HCT116 (cell line): ENCODE data around the gene RAB27A. TPM values are rescaled to one million over a fixed set of nuclear protein-coding genes. Genes with fewer than 3 reads are reported as not detected.

Source experiments
- ATAC-seq: fragments of 200-7000 bp; cut with Tn5 transposase; 2 replicates; pipeline ENCODE4 v1.9.1; 2020; ENCODE audit warnings: mild to moderate bottlenecking, moderate library complexity
- BruUV-seq: library from RNA; stranded (reverse); fragments of 400-500 nt; replicated peaks from 2 replicates; lab custom pipeline; 2021; lab: Mats Ljungman, UMichigan
- CTCF ChIA-PET: fragments of 300-600 bp; sonication (Branson Sonifier 250); formaldehyde crosslinking; loops from one replicate; lab custom pipeline; 2021; ENCODE audit warnings: antibody characterized with exemption; lab: Charles Lee
- POLR2A ChIA-PET: fragments of 300-600, 350-600 bp; sonication (Branson Sonifier 250); formaldehyde crosslinking; loops from one replicate; lab custom pipeline; 2021; ENCODE audit warnings: antibody characterized with exemption; lab: Charles Lee
- RAD21 ChIA-PET, 2 experiments: fragments of 300-600 bp; sonication (Branson Sonifier 250); formaldehyde crosslinking; loops; one replicate each; lab custom pipeline; 2023; ENCODE audit warnings: low total read pairs in 2 of 2; ENCODE audit not compliant: uncharacterized antibody in 2 of 2, unreplicated experiment in 2 of 2, low non-redundant PET in 1 of 2; lab: Charles Lee
- DNase-seq: peaks from one replicate; pipeline ENCODE4 v3.0.0-alpha.2; 2010; ENCODE audit warnings: low read depth, low spot score
- H2AFZ ChIP-seq: fragments of 200-600 bp; shearing (Covaris generic), sonication (generic); 2 replicates; pipeline ENCODE4 v1.6.1; 2017; ENCODE audit warnings: low read depth, mixed run types, mixed read lengths, antibody characterized with exemption, low read length; ENCODE audit not compliant: poor library complexity, severe bottlenecking
- H3K27ac ChIP-seq: 2 replicates; pipeline ENCODE4 v1.5.1; 2012; ENCODE audit warnings: low read depth, low read length
- H3K27me3 ChIP-seq: fragments of 200-600 bp; sonication (generic); 2 replicates; pipeline ENCODE4 v1.6.1; 2016; ENCODE audit warnings: mixed run types, low read length, mixed read lengths; ENCODE audit not compliant: insufficient read depth
- H3K36me3 ChIP-seq, 2 experiments: fragments of 200-500 bp in 1 of 2; fragments of 200-600 bp in 1 of 2; sonication (Bioruptor generic) in 1 of 2; sonication (generic) in 1 of 2; 2 replicates each; pipeline versions ENCODE4 v1.5.1 to v1.6.1; 2014 to 2016; ENCODE audit warnings: low read length in 2 of 2, inconsistent platforms in 1 of 2, mixed read lengths in 1 of 2, mixed run types in 1 of 2; ENCODE audit not compliant: insufficient read depth in 2 of 2, control insufficient read depth in 1 of 2
- H3K4me1 ChIP-seq, 2 experiments: fragments of 200-600 bp in 1 of 2; sonication (generic) in 1 of 2; 2 replicates each; pipeline versions ENCODE4 v1.5.1 to v1.6.1; 2012 to 2017; ENCODE audit warnings: low read length in 2 of 2, inconsistent platforms in 1 of 2, mild to moderate bottlenecking in 1 of 2, mixed read lengths in 1 of 2, mixed run types in 1 of 2, moderate library complexity in 1 of 2; ENCODE audit not compliant: insufficient read depth in 2 of 2, control insufficient read depth in 1 of 2
- H3K4me2 ChIP-seq: fragments of 200-600 bp; sonication (generic); 2 replicates; pipeline ENCODE4 v1.6.1; 2017; ENCODE audit warnings: mixed run types, low read length, mixed read lengths
- H3K4me3 ChIP-seq, 2 experiments: fragments of 200-600 bp in 1 of 2; sonication (generic) in 1 of 2; replicated peaks in 1 of 2; 2 replicates each; pipeline ENCODE4 v1.5.1; 2011 to 2016; ENCODE audit warnings: low read length in 2 of 2, control low read depth in 1 of 2, low read depth in 1 of 2, mild to moderate bottlenecking in 1 of 2, mixed read lengths in 1 of 2, mixed run types in 1 of 2
- H3K79me2 ChIP-seq: fragments of 200-600 bp; sonication (generic); 2 replicates; pipeline ENCODE4 v1.6.1; 2017; ENCODE audit warnings: mild to moderate bottlenecking, mixed run types, low read length, moderate library complexity, mixed read lengths; ENCODE audit not compliant: insufficient read depth
- H3K9ac ChIP-seq: fragments of 200-600 bp; sonication (generic); 2 replicates; pipeline ENCODE4 v1.6.1; 2016; ENCODE audit warnings: low read length, mixed read lengths
- H3K9me2 ChIP-seq: fragments of 200-600 bp; sonication (generic), shearing (Covaris generic); 2 replicates; pipeline ENCODE4 v1.6.1; 2017; ENCODE audit warnings: mixed run types, mild to moderate bottlenecking, moderate library complexity; ENCODE audit not compliant: insufficient read depth
- H3K9me3 ChIP-seq, 2 experiments: fragments of 200-500 bp in 1 of 2; fragments of 200-600 bp in 1 of 2; sonication (Bioruptor generic) in 1 of 2; sonication (generic) in 1 of 2; 2 replicates each; pipeline ENCODE4 v1.6.1; 2014 to 2017; ENCODE audit warnings: low read length in 2 of 2, mixed read lengths in 2 of 2, inconsistent platforms in 1 of 2, low read depth in 1 of 2, mild to moderate bottlenecking in 1 of 2, mixed run types in 1 of 2, moderate library complexity in 1 of 2; ENCODE audit not compliant: control insufficient read depth in 1 of 2, insufficient read depth in 1 of 2
- H4K20me1 ChIP-seq: fragments of 200-600 bp; sonication (generic), shearing (Covaris generic); 2 replicates; pipeline ENCODE4 v1.6.1; 2017; ENCODE audit warnings: mixed run types, mild to moderate bottlenecking, moderate library complexity; ENCODE audit not compliant: insufficient read depth
- ATF3 ChIP-seq: IDR thresholded peaks from 2 replicates; pipeline ENCODE4 v1.6.1; 2012
- CBX3 ChIP-seq: IDR thresholded peaks from 2 replicates; pipeline ENCODE4 v1.6.1; 2012; ENCODE audit warnings: low read depth
- CEBPB ChIP-seq: IDR thresholded peaks from 2 replicates; pipeline ENCODE4 v1.6.1; 2012; ENCODE audit warnings: low read depth
- CTCF ChIP-seq, 3 experiments: fragments of 200-600 bp in 1 of 3; sonication (generic) in 1 of 3; IDR thresholded peaks in 2 of 3; conservative IDR thresholded peaks in 1 of 3; 2 replicates each; pipeline ENCODE4 v1.5.1; 2012 to 2017; ENCODE audit warnings: low read depth in 2 of 3, low read length in 2 of 3, antibody characterized with exemption in 1 of 3, borderline replicate concordance in 1 of 3, control low read depth in 1 of 3, mild to moderate bottlenecking in 1 of 3, mixed read lengths in 1 of 3, mixed run types in 1 of 3, moderate library complexity in 1 of 3; ENCODE audit not compliant: insufficient read depth in 1 of 3
- EGR1 ChIP-seq: IDR thresholded peaks from 2 replicates; pipeline ENCODE4 v1.6.1; 2012; ENCODE audit warnings: low read depth
- EZH2 ChIP-seq: fragments of 200-600 bp; sonication (generic); IDR thresholded peaks from 2 replicates; pipeline ENCODE4 v1.6.1; 2017; ENCODE audit warnings: antibody characterized with exemption, mixed run types
- JUND ChIP-seq: IDR thresholded peaks from 2 replicates; pipeline ENCODE4 v1.6.1; 2012
- MAX ChIP-seq: IDR thresholded peaks from 2 replicates; pipeline ENCODE4 v1.6.1; 2012
- POLR2A ChIP-seq: IDR thresholded peaks from 2 replicates; pipeline ENCODE4 v1.7.0; 2011; ENCODE audit warnings: borderline replicate concordance; ENCODE audit not compliant: insufficient read depth, insufficient read length; ENCODE audit errors: extremely low read depth
- POLR2AphosphoS5 ChIP-seq: IDR thresholded peaks from 2 replicates; pipeline ENCODE4 v1.6.1; 2011; ENCODE audit warnings: mild to moderate bottlenecking, low read depth, low read length, moderate library complexity
- REST ChIP-seq: IDR thresholded peaks from 2 replicates; pipeline ENCODE4 v1.6.1; 2012; ENCODE audit warnings: low read depth
- SIN3A ChIP-seq: IDR thresholded peaks from 2 replicates; pipeline ENCODE4 v1.6.1; 2012; ENCODE audit warnings: low read depth
- SP1 ChIP-seq: IDR thresholded peaks from 2 replicates; pipeline ENCODE4 v1.6.1; 2012; ENCODE audit warnings: low read depth
- SRF ChIP-seq: IDR thresholded peaks from 2 replicates; pipeline ENCODE4 v1.6.1; 2012; ENCODE audit warnings: low read depth
- ZNF274 ChIP-seq: fragments of 200-500 bp; sonication (Bioruptor generic); IDR thresholded peaks from 2 replicates; pipeline ENCODE4 v1.6.1; 2014; ENCODE audit warnings: mild to moderate bottlenecking, low read depth, low read length, inconsistent platforms
- intact Hi-C: fragments of 100-400 bp; cut with micrococcal nuclease; formaldehyde crosslinking; loops from 2 replicates; pipeline ENCODE4 v1.10.0; 2022
- total RNA-seq: library from RNA; stranded (reverse); gene quantifications from one replicate; pipeline ENCODE4 v1.2.1, GENCODE V29; 2021; ENCODE audit not compliant: unreplicated experiment

The RAB27A gene
- total RNA-seq, 1 experiment from 2014 or later: 8.8 TPM

- intact Hi-C loops: no loop called here
- no TSS peak for BruUV-seq
These were observed 64.7 kb downstream of the RAB27A start for GRCh38 chr15:55224892-55225291.

More at GRCh38 chr15:55224892-55225291, 64.7 kb downstream of the RAB27A start:
- no peaks in the 10 kb centered on the region for H3K36me3 ChIP-seq
- ChIA-PET RAD21 (no interaction called here), CTCF (no interaction called here), POLR2A (no interaction called here)
- no peak for DNase-seq
- no peaks in the 10 kb centered on the region for H3K9me2 ChIP-seq
- H3K4me1 ChIP-seq: no peaks in the 10 kb centered on the region
- no peaks in the 10 kb centered on the region for H3K79me2 ChIP-seq
- no peaks in the 10 kb centered on the region for H3K9me3 ChIP-seq
- no peak overlapping the region for H3K9ac ChIP-seq
- no peak overlapping the region for H3K4me3 ChIP-seq
- TF ChIP-seq EZH2: no peak
- TF ChIP-seq MAX: no peak
- TF ChIP-seq REST: no peak
- no peak for TF ChIP-seq JUND
- no peak for TF ChIP-seq POLR2AphosphoS5
- no peak for TF ChIP-seq SRF
- no peak for TF ChIP-seq CBX3
- no peak for TF ChIP-seq ATF3
- no peak for TF ChIP-seq SIN3A
- no peak for TF ChIP-seq POLR2A
- TF ChIP-seq SP1: no peak
- no peak for TF ChIP-seq ZNF274
- no peak for TF ChIP-seq CEBPB
- no peak for TF ChIP-seq CTCF (IDR thresholded peaks at IDR 0.05 in 2 of 3, conservative IDR thresholded peaks at IDR 0.05 in 1 of 3; ENCODE audit: borderline replicate concordance in 1 of 3, insufficient read depth in 1 of 3, low read depth in 2 of 3, low read length in 2 of 3)
- no peak for TF ChIP-seq EGR1
- H3K4me2 ChIP-seq: no peak overlapping the region
- H4K20me1 ChIP-seq: no peaks in the 10 kb centered on the region
- H3K27me3 ChIP-seq: no peaks in the 10 kb centered on the region
- no peak overlapping the region for H3K27ac ChIP-seq
- no peak for ATAC-seq
- no peak overlapping the region for H2AFZ ChIP-seq
